K562 (cell line): ENCODE measurements around the gene IRX6. TPM values are rescaled to one million over a fixed set of nuclear protein-coding genes. Genes with fewer than 3 reads are reported as not detected.

ENCODE experiments used
- ZNF347 ChIP-seq: fragments of 450-650 bp; formaldehyde crosslinking; IDR thresholded peaks from 2 replicates; pipeline ENCODE4 v1.4.0; 2020; ENCODE audit warnings: low read depth, mild to moderate bottlenecking, moderate library complexity
- ZNF764 ChIP-seq: fragments of 250-450 bp; sonication (Bioruptor Pico); IDR thresholded peaks from 2 replicates; pipeline ENCODE4 v1.4.0; 2020; ENCODE audit warnings: low read depth, mild to moderate bottlenecking, moderate library complexity
- polyA plus RNA-seq, 8 experiments: library from polyadenylated mRNA; depleted of rRNA in 4 of 8; stranded (reverse) in 5 of 8; unstranded in 3 of 8; fragments of >200 nt; fragmentation: Nextera tagmentation in 2 of 8; fragmentation: Illumina TruSeq in 1 of 8; extraction: Ambion mirVana in 2 of 8; extraction: Trizol in 1 of 8; gene quantifications; 2 replicates each; pipeline versions ENCODE4 v1.2.1 to v1.2.3, GENCODE V29; 2011 to 2014; ENCODE audit warnings: inconsistent platforms in 1 of 8, missing spikeins in 1 of 8
- total RNA-seq, 7 experiments: library from RNA; depleted of rRNA in 6 of 7; stranded (reverse); fragments of >200 nt in 6 of 7; fragmentation: Illumina TruSeq in 2 of 7; extraction: Trizol in 2 of 7; gene quantifications; 2 replicates each; pipeline versions ENCODE4 v1.2.1 to v1.2.3, GENCODE V29; 2011 to 2021; ENCODE audit warnings: low replicate concordance in 1 of 7
- TF ChIP-seq, protein P1 (sequence below): fragments of 450-650 bp; IDR thresholded peaks from 2 replicates; pipeline ENCODE4 v1.6.1; 2016; ENCODE audit warnings: low read depth
- TF ChIP-seq, protein P2 (sequence below): sonication (generic); formaldehyde crosslinking; IDR thresholded peaks from 2 replicates; pipeline ENCODE4 v1.8.0; 2022; ENCODE audit warnings: missing genetic modification reagents, mild to moderate bottlenecking, borderline replicate concordance

The IRX6 gene
- total and polyA plus RNA-seq, 9 of the 15 experiments (the other 6 are each of a cell fraction or from before 2014, with no cell fraction given): 0.07 to 0.29 (median 0.14) TPM; not detected in 4

DNA sequence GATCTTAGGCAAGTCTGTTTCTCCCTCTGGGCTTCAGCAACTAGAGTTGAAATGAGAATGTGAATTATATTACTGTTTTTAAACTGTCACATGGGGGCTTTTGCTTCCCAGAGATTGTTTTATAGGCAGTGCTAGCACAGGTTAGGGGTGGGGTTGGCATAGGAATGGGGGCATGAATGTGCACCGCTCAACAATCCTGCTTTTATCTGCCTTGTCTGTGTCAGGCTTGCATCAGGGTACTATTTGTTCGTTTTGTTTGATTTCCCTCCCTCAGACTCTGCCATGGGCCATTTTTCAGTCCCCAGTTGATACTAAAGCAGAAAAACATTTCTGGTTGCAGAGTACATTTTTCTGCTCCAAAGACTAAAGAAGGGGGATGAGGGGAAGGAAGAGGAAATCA lies 34.6 kb upstream of the IRX6 start (continued):
- TF ChIP-seq, protein P1, sequence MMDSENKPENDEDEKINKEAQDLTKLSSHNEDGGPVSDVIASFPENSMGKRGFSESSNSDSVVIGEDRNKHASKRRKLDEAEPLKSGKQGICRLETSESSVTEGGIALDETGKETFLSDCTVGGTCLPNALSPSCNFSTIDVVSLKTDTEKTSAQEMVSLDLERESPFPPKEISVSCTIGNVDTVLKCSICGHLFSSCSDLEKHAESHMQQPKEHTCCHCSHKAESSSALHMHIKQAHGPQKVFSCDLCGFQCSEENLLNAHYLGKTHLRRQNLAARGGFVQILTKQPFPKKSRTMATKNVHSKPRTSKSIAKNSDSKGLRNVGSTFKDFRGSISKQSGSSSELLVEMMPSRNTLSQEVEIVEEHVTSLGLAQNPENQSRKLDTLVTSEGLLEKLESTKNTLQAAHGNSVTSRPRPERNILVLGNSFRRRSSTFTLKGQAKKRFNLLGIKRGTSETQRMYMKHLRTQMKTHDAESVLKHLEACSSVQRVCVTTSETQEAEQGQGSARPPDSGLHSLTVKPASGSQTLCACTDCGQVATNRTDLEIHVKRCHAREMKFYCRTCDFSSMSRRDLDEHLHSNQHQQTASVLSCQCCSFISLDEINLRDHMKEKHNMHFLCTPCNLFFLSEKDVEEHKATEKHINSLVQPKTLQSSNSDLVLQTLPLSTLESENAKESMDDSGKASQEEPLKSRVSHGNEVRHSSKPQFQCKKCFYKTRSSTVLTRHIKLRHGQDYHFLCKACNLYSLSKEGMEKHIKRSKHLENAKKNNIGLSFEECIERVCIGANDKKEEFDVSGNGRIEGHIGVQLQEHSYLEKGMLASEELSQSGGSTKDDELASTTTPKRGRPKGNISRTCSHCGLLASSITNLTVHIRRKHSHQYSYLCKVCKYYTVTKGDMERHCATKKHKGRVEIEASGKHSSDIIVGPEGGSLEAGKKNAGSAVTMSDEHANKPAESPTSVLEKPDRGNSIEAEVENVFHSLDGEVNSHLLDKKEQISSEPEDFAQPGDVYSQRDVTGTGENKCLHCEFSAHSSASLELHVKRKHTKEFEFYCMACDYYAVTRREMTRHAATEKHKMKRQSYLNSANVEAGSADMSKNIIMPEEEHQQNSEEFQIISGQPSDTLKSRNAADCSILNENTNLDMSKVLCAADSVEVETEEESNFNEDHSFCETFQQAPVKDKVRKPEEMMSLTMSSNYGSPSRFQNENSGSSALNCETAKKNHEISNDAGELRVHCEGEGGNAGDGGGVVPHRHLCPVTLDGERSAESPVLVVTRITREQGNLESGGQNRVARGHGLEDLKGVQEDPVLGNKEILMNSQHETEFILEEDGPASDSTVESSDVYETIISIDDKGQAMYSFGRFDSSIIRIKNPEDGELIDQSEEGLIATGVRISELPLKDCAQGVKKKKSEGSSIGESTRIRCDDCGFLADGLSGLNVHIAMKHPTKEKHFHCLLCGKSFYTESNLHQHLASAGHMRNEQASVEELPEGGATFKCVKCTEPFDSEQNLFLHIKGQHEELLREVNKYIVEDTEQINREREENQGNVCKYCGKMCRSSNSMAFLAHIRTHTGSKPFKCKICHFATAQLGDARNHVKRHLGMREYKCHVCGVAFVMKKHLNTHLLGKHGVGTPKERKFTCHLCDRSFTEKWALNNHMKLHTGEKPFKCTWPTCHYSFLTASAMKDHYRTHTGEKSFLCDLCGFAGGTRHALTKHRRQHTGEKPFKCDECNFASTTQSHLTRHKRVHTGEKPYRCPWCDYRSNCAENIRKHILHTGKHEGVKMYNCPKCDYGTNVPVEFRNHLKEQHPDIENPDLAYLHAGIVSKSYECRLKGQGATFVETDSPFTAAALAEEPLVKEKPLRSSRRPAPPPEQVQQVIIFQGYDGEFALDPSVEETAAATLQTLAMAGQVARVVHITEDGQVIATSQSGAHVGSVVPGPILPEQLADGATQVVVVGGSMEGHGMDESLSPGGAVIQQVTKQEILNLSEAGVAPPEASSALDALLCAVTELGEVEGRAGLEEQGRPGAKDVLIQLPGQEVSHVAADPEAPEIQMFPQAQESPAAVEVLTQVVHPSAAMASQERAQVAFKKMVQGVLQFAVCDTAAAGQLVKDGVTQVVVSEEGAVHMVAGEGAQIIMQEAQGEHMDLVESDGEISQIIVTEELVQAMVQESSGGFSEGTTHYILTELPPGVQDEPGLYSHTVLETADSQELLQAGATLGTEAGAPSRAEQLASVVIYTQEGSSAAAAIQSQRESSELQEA: no peak
- TF ChIP-seq, protein P2, sequence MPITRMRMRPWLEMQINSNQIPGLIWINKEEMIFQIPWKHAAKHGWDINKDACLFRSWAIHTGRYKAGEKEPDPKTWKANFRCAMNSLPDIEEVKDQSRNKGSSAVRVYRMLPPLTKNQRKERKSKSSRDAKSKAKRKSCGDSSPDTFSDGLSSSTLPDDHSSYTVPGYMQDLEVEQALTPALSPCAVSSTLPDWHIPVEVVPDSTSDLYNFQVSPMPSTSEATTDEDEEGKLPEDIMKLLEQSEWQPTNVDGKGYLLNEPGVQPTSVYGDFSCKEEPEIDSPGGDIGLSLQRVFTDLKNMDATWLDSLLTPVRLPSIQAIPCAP (CRISPR knock-in tag): no peak
- TF ChIP-seq ZNF347 (CRISPR knock-in tag) (no peak), ZNF764 (CRISPR knock-in tag) (no peak)
